DMS53 treated with DMSO at 0.1 percent for 48 hours (cell line): ENCODE data around the gene CACNA1I.

Experiments used
- DNase-seq: peaks from one replicate; lab custom pipeline; 2025; ENCODE audit not compliant: unreplicated experiment; lab: John Stamatoyannopoulos, UW

The CACNA1I gene

DNA sequence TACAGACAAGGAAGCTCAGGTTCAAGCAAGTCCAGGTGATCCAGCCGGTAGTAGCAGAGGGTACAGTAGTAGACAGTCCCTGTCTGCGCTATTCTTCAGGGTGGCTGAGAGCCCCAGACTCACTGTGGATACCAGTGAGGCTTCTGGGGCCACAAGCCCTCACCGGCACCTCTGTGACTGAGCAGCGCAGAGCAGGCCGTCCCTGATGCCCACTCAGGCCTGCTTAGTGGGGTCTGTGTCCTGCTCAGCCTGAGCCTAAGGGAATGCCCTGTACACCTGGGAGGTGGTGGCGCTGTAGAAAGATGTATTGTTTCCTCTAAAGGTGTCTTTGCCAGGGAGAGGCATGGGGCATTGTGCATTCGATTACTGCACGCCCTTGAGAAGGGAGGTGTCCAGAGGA is 143.8 kb downstream of the CACNA1I start:
- no peak for DNase-seq

DNA sequence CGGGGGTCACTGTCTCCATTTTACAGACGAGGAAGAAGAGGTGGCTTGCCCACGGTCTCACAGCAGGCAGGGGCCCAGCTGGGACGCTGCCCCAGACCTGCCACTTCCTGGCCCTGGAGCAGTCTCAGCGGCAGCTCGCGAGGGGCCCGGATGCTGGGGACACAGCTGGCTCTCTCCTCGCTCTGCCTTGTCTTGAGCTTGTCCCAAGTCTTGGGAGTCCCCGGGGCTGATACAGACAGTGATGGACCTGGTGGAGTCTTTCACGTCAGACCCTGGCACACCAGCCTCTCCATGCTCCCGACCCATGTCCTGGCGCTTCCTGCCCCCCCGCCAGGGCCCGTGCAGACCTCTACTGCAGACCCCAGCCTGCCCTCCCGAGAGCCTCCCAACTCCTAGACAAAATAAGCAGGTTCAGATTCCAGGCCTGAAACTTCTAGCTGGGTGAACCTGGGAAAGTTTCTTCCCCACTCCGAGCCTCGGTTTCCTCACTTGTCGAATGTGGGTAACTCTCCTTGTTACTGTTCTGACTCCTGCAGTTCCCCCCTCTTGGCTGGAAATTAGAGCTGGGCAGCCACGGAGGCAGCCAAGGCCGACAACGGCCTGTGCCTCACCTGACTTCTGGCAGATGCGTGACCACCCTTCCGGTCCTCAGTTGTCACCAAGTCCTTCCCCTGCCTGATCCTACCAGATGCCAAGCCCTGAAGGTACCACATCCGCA is 145.4 kb downstream of the CACNA1I start:
- no peak for DNase-seq

DNA sequence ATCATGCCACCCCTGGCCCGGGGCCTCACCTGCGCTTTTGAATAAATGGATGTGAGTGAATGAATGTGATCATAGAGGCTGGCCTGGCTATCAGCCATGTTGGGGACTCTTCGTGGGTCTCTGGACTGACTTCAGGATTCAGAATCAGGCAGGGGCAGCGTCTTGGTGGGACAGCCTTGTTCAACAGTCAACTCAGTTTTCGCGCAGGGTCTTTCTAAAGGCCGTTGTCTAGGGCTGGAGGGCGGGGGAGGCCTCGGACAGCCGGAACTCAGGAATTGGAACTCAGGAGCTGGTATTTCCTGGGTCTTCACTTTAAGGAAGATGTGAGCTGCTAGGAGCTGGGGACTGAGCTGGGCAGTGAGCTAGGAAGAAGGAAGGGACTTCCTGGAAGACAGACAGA is 146.0 kb downstream of the CACNA1I start:
- DNase-seq: no peak

DNA sequence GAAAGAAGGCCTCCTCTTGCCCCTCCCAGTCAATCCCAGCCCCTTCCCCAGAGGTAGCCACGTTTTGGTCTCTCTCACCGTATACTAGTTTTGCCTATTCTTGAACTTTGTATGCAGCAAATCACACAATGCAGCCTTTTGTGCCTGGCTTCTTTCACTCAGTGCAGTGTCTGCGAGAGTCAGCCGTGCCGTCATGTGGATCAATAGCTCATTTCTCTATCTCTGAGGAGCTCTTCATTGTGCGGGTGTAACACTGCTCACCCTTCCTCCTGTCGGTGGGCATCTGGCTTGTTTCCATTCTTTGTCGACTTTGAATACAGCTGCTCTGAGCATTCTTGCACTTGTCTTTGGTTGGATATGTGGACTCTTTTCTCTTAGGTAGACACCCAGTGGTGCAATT is 146.5 kb downstream of the CACNA1I start:
- DNase-seq: no peak

DNA sequence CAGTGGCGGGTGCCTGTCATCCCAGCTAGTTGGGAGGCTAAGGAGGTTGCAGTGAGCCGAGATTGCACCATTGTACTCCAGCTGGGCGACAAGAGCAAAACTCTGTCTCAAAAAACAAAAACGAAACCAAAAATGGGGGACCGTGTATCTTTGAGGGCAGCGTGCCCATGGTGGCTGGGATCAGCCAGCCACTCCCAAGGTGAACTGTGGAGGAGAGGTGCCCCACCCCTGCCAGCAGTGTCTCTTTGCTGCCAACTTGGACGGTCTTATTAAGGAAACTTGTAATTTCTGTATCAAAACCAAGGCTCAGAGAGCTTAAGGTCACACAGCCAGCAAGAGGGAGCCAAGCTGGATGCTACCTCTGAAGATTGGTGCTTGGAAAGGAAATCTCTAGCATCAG is 147.7 kb downstream of the CACNA1I start:
- DNase-seq: no peak

DNA sequence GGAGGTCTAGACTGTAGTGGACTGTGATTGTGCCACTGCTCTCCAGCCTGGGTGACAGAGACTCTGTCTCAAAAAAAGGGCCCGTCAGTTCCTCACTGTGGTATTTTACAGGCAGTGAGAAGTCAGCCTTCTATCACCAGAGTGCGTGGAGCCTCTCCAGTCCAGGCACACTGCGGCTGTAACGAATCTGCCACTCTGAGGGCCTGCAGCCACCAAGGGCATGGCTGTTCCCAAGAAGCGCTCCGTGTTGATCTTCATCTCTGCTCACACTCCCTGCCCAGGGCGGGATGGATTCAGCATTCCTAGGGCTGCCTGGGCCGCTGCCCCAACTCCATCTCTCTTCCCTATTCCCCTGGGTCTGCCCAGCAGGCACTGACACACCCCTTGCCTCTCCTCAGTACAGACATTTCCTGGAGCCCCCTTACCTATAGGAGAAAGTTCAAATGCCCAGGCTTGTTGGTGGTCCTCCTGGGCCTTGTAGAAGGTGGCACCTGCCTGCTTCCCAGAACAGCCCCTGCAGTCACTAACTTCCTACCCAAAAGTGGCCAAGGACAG is 148.4 kb downstream of the CACNA1I start:
- DNase-seq: no peak

DNA sequence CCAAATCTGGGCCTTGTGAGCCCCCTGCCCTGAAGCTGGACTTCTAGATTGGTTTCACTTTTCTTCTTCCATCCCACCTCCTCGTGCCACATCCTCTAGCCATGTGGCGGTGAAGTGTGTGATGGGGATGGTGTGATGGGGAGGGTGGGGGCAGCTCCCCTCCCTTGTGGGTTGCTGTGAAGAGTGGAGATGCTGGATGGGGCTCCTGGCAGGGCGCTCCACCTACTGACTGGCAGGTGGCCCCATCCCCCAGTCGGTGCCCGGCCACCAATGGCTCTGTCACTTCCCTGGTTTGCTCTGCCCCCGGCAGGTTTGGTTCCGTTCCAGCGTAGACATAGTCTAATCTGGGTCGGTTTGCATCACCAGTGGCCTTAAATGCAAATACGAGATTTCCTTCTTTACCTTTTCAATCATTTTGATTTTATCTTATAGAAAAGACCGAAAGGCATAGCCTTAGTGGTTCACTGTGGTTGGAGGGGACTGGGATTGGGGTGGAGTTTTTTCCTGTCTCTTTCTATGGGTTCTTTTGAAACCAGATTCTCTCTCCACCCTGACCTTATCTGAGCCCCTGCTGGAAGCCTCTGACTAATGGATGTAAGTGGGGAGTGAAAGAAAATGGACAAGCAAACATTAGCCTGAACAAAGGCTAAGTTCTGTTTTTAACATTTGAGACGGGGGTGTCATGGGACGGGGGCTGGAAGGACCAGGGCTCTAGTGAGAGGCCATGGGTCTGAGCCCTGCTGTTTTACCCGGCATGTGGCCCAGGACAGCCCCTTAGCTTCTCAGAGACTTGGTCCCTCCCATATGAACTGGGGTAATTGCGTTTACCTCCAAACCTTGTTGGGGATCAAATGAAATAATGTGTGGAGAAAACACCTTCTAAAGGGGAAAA is 149.3 kb downstream of the CACNA1I start:
- no peak for DNase-seq

DNA sequence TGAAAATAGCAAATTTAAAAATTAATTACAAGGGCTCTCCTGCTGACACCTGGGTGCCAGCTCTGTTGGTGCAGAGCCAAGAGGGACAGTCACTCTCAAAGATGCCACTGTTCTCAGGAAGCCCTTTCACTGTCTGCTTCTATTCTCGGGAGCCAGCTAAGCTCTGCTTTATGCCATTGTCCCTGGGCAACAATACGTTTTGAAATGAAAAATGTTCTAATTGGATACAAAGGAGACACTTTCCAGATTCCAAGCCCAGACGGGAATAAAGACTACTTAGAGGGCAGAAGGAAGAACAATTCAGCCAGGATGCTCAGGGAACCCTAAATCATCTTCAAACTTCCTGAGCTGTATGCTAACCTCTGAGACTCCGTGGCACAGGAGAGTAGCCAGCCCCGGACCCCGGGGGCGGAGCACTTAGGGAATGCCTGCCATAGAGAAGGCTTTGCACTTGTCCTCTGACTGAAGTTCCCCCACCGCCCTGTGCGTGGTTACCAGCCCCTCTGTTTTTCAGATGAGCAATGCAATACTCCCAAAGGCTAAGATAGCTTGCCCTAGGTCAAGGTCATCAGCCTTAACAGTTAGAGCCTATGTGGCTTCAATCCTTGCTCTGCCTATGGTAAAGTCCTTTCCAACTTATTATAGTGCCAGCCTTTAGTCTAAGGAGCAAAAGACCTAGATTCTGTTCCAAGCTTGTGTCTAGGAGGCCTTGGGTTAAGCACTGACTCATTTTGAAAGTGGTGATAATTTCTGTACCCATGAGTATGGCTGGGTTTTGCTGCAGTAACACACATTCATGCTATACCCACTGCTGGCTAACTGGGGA is 150.9 kb downstream of the CACNA1I start:
- DNase-seq: no peak

DNA sequence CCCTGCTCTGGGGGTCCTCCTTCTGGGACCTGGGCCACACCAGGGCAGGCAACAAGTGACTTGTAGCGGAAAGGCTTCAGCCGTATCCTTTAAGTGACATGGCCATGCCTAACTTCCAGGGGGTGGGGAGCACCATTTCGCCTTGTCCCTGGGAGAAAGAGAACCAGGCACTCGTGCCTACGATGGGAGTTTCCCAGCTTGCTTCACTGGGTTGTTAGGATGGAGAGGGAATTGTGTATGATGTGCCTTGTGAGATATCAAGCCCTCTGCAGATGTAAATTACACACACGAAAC is 151.4 kb downstream of the CACNA1I start:
- DNase-seq: no peak

DNA sequence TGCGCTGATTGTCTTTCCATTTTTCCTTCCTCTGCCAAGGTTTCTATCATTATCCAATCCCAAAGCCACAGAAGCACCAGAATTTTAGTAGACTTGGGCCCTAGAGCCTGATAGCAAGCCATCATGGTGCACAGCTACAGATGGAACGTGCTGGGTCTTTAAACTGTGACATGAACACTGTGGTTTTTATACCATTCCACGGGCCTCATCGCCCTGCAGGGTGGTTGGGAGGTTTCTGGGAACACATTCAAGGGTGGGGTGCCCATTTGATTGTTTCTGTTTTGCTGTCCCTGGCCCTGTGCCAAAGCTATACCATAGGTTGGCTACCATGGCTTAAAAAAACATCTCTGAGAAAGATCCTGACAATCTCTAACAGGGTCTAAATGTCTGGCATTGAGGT is 151.9 kb downstream of the CACNA1I start:
- no peak for DNase-seq

DNA sequence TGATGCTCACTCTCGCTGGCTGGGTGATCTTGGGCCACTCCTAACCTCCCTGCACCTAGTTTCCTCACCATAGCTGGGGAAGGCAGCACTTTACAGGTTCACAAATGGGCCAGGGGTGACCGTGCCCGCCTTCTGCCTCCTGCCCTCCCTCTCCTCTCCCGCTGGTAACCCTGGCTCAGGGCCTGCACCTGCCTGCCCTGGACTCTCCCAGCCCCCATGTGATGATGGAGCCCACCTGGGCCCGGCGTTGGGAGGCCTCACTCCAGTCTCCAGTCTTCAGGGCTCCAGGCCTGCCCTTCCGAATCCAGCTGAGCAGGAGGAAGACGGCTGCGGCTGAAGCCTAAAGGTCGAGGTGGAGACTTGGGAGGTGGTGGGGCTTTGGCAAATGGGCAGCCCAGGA is 152.9 kb downstream of the CACNA1I start:
- no peak for DNase-seq

DNA sequence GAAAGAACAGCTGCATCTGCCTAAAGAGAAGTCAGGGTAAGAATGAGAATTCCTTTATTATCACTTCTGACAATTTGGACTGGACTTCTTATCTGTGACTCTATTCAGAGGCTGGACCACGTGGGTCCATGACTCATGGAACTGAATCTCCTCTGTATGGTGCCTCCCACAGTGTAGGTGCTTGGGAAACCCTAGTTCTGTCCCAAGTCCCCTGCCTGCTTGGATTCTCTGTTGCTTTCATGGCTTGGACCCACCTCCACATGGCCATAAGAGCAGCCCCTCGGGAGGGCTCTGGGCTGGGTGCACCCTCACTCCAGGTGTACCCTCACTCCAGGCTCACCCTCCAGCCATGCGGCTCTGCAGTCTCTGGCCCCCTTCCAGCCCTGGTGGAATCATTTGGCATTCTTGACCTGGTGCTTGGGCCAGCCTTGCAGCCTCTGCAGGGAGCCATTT is 153.4 kb downstream of the CACNA1I start:
- DNase-seq: no peak

DNA sequence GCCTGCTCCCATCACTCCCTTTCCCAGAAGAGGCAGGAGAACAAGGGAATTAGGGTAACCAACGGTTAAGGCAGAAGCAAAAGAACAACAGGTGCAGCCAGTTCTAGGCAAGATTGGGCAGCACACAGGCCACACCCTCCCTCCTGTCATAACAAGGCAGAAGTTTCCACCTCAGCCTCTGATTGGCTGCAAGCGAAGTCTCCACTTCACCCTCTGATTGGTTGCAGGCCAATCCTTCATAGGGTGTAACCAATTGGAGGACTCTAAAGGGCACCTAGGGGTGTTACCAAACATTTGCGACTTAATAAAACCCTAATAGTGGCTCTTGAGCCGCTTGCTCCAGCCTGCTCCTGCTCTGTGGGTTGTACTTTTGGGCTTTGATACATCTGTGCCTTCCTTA is 153.8 kb downstream of the CACNA1I start:
- no peak for DNase-seq

DNA sequence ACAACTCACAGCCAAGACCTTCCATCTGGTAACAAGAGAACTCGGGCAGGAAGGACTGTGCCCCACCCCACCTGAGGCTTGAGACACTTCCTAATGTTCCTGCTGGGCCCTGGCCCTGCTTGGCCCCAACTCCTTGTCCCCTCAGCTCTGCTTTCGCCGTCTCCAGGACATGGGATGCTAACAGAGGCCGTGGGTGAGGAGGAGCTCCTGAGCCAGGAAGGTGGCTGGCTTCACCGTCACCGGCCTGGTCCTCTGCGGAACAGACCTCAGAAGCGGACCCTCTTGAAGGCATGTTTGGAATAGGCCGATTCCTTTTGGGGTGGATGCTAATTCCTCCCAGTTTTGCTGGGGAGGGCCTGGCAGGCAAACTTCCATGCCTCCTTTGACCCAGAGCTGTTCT is 154.3 kb downstream of the CACNA1I start:
- no peak for DNase-seq

DNA sequence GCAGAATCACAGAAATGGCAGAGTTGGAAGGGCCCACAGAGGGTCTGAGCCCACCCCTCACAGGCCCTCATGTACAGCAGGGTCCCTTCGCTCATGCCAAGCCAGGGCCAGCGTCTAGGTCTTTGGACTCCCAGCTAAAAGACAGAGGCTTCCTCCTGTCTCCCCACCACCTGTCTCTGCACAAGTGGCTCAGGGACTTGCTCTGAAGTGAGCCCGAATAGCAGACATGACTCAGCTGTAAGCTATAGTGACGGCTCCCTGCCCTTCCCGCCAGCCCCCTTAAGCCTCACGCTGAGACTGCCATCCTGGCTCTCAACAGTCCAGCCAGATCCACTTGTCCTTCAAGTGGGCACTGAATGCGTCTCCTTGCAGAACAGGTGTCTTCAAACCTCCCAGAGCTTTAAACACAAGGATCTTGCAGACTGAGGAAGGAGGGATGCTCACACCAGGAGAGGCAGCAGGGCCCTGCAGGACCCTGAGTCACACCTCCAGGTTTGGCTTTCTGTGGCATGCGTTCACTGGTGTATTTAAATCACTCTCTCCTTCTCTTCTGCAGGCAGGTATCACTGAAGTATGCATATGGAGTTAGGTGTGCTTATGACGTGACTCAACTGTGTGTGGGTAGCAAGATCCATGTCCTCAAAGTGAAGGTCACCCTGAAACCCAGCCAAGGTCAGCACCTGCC is 154.9 kb downstream of the CACNA1I start:
- no peak for DNase-seq

DNA sequence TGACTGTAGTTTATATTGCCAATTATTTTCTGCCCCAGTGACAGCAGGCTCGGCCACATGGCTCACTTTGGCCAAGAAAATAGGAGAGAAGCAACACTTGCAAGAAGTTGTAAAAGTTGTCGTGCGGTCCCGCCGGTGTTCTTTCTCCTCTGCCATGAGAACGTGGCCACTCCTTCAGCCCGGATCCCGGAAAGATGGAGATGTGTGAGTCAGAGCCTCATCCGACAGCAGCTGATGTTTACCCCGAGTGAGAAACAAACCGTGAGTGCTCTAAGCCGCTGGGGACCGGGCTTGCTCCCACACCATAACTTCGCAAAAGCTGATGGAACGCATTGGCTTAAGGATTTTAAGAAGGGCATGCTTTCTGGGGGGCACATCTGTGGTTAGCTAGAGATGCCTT is 157.0 kb downstream of the CACNA1I start:
- DNase-seq: peak; percentile 51

DNA sequence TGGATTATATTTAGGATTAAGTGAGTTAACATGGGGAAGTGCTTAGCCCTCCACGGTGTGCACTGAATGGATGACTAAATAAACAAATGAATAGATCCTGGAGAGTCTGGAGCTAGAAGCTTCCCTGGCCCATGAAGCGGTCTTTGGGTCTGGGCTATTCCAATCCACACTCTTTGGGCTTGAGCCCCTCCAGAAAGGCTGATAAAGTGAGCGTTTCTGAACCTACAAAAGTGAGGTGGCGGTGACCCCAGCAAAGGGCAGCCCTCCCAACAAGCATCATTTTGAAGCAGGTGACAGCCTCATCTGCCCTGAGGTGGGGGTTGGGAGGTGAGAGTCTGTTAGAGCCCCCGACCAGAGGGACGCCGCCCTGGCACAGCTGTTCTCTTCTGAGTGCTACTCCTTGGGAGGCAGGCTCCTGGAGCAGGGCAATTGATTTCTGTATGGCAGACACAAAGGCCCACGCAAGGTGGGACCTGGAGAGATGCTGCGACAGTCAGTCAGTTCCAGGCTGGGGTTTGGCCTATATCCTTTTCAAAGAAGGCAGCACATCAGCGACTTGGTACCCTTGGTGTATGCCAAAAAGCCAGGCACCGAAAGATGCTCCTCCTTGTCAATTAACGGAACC is 157.8 kb downstream of the CACNA1I start:
- DNase-seq: no peak

DNA sequence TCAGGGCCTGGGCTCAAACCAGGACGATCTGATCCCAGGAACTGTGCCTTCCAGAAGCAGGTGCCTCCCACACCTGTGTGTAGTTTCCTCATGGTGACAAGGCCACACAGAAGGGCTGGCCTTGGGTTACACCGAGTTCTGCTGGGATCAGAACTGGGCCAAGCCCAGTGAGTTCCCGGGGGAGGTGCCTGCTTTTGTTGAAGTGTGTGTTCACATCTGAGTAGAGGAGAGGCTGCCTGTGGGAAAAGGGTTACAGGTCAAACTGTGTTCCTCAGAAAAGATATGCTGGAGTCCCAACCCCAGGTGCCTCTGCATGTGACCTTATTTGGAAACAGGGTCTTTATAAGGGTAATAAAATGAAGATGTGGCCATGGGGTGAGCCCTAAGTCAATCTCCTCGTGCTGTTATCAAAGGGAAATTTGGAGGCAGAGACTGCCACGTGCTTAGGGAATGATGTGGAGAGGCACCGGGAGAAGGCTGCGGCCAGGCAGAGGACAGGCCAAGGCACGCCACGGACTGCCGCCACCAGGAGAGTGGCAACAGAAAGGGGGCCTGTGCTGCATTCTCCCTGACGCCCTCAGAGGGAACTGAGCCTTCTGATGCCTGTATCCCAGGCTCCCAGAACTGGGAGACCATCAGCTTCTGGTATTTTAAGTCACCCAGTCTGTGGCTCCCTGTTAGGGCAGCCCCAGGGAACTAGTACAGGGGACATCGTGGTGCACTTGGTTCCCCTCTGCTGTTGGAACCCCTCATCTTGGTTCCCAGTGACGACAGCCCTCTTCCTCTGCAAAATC is 158.8 kb downstream of the CACNA1I start:
- no peak for DNase-seq

DNA sequence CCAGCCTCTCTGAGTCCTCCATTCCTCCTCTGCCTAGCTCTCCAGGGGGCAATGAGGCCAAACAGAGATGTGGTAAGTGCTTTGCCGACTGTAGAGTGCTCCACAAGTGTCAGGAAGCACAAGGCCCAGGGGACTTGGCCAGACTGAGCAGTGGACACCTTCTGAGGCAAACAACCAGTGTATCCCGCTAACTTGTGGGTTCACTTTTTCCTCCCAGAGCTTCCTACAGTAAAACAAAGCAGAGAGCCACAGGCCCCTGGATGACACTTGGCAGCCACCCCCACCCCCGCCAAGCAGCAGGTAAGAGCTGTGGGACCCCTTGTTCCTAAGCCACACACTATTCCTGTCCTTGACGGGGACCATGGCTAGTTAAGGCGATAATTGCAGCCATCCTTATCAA is 160.9 kb downstream of the CACNA1I start:
- no peak for DNase-seq
